Chondrocyte (in vitro differentiated cells): ENCODE measurements around the gene RAP1GAP2. TPM values are rescaled to one million over a fixed set of nuclear protein-coding genes. Genes with fewer than 3 reads are reported as not detected.

ENCODE experiments used
- DNase-seq: peaks from one replicate; pipeline ENCODE4 v3.0.0; 2021; ENCODE audit warnings: mixed read lengths, low spot score
- H3K27ac Mint-ChIP-seq: one replicate; pipeline ENCODE4 v1.8.0; 2021; ENCODE audit warnings: mild to moderate bottlenecking, moderate library complexity, mixed read lengths; ENCODE audit not compliant: unreplicated experiment
- H3K27me3 Mint-ChIP-seq: 2 replicates; pipeline ENCODE4 v1.8.0; 2021; ENCODE audit warnings: low read depth, mixed read lengths
- H3K36me3 Mint-ChIP-seq: 2 replicates; pipeline ENCODE4 v1.8.0; 2021; ENCODE audit warnings: low read depth, mixed read lengths
- H3K4me1 Mint-ChIP-seq: 2 replicates; pipeline ENCODE4 v1.8.0; 2021; ENCODE audit warnings: low read depth, mild to moderate bottlenecking, mixed read lengths
- H3K4me3 Mint-ChIP-seq: one replicate; pipeline ENCODE4 v1.8.0; 2021; ENCODE audit warnings: mild to moderate bottlenecking, moderate library complexity, mixed read lengths; ENCODE audit not compliant: unreplicated experiment
- H3K9me3 Mint-ChIP-seq: 2 replicates; pipeline ENCODE4 v1.8.0; 2021; ENCODE audit warnings: low read depth, mixed read lengths
- total RNA-seq: library from RNA; stranded (reverse); gene quantifications from 3 replicates; pipeline ENCODE4 v1.2.1, GENCODE V29; 2021
- TF ChIP-seq, protein P1 (sequence below): fragments of 200-600 bp; sonication (generic); IDR thresholded peaks from 2 replicates; pipeline ENCODE4 v1.5.0; 2021; ENCODE audit warnings: antibody characterized with exemption, mild to moderate bottlenecking, moderate library complexity

RAP1GAP2 gene
- total RNA-seq, 1 donor from 2014 or later = 3.4 TPM

- no peaks in the 10 kb centered on the region for H3K27me3 Mint-ChIP-seq
- no peak overlapping the region for H3K4me3 Mint-ChIP-seq
- TF ChIP-seq, protein P1, sequence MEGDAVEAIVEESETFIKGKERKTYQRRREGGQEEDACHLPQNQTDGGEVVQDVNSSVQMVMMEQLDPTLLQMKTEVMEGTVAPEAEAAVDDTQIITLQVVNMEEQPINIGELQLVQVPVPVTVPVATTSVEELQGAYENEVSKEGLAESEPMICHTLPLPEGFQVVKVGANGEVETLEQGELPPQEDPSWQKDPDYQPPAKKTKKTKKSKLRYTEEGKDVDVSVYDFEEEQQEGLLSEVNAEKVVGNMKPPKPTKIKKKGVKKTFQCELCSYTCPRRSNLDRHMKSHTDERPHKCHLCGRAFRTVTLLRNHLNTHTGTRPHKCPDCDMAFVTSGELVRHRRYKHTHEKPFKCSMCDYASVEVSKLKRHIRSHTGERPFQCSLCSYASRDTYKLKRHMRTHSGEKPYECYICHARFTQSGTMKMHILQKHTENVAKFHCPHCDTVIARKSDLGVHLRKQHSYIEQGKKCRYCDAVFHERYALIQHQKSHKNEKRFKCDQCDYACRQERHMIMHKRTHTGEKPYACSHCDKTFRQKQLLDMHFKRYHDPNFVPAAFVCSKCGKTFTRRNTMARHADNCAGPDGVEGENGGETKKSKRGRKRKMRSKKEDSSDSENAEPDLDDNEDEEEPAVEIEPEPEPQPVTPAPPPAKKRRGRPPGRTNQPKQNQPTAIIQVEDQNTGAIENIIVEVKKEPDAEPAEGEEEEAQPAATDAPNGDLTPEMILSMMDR = no peak
- H3K36me3 Mint-ChIP-seq = peaks cover 23% of the 10 kb centered on the region
- no peaks in the 10 kb centered on the region for H3K4me1 Mint-ChIP-seq
- DNase-seq = no peak
- peaks cover 32% of the 10 kb centered on the region for H3K9me3 Mint-ChIP-seq
- no peak overlapping the region for H3K27ac Mint-ChIP-seq
Measured at GRCh38 chr17:3024346-3024745, 228.1 kb downstream of the RAP1GAP2 start.

GRCh38 chr17:3025421-3026124 is 229.3 kb downstream of the RAP1GAP2 start:
- Mint-ChIP-seq H3K36me3 (peaks cover 23% of the 10 kb centered on the region), H3K9me3 (peaks cover 32% of the 10 kb centered on the region), H3K27me3 (no peaks in the 10 kb centered on the region), H3K4me3 (no peak overlapping the region), H3K27ac (no peak overlapping the region), H3K4me1 (no peaks in the 10 kb centered on the region)
- TF ChIP-seq, protein P1 = no peak
- peak; percentile 66 for DNase-seq

DNA sequence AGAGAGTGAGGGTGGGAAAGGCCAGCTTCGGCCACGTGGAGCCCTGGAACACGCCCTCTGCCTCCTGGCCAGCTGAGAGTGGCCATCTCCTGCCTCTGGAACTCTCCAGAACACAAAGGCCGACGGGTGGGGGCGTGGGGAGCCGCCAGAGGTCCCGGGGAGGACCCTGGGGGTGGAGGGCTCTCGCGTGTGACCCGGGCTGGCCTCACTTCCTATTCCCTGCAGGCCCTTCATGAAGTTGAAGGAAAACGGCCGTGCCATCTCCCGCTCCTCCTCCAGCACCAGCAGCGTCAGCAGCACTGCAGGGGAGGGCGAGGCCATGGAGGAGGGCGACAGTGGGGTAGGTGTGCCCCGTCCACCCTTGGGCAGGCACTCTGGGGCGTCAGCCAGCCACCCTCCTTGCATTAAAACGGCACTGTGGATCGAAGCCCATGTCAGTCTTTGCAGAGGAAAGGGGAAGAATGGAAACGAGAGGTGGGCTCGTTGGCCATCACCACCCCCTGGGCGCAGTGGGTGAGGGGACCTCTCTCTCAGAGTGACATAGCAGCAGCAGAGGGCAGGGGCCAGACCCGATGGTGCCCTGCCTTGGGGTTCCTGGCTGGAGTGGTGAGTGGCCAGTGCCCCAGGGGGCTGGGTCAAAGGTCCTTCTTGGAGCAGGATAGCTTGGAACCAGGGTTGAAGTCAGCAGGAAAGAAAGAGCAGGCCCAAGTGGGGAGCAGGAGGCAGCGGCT is 230.1 kb downstream of the RAP1GAP2 start:
- Mint-ChIP-seq H3K27me3 (no peaks in the 10 kb centered on the region), H3K36me3 (peaks cover 18% of the 10 kb centered on the region), H3K4me3 (no peak overlapping the region), H3K27ac (no peak overlapping the region), H3K9me3 (peaks cover 32% of the 10 kb centered on the region), H3K4me1 (no peaks in the 10 kb centered on the region)
- TF ChIP-seq, protein P1 = no peak
- peak; percentile 86 for DNase-seq

DNA sequence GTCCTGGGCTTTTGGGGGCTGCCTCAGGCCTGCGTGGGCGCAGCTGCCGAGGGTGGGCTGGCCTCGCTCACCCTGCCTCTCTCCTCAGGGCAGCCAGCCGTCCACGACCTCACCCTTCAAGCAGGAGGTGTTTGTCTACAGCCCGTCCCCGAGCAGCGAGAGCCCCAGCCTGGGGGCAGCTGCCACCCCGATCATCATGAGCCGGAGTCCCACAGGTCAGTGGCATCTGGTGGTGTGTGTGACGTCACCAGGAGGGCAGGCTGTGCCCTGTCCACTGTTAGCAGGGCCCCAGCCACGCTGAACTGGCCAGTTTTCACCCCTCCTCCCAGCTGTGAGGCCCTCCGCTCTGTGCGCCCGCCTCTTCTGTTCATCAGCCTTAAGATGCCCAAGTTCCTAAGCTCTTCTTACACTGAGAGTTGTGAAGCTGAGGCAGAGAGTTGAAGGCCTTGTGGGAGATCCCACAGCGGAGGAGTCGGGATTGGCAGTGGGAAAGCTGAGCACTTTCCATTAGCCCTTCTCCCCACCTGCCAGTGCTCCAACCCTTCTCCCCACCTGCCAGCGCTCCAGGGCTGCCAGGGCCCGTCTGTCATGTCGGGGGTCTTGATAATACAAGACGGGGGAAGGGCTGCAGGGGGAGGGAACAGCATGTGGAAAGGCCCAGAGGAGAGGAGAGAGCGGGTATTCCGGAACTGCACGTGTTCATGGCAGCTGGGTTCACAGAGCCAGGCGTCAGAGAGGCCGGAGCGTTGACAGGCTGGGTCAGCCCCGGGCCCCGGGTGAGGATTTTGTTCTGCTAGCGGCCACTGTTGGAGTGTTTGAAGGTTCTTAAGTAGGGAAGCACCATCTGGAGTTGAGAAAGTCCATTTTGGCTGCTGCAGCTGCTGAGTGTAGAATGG is 230.9 kb downstream of the RAP1GAP2 start:
- Mint-ChIP-seq H3K27ac (no peak overlapping the region), H3K4me1 (no peaks in the 10 kb centered on the region), H3K4me3 (no peak overlapping the region)

More for the DNA sequence above, 230.9 kb downstream of the RAP1GAP2 start:
- Mint-ChIP-seq H3K27me3 (no peaks in the 10 kb centered on the region), H3K9me3 (peaks cover 25% of the 10 kb centered on the region), H3K36me3 (peaks cover 15% of the 10 kb centered on the region)
- DNase-seq = peak; percentile 73
- TF ChIP-seq, protein P1 = no peak
